Regular cardiac myocyte (primary cell): ENCODE results near the gene TCTN1. TPM values are rescaled to one million over a fixed set of nuclear protein-coding genes. Genes with fewer than 3 reads are reported as not detected.

Experiments used
- total RNA-seq: library from RNA; depleted of rRNA; stranded (reverse); fragments of >200 nt; gene quantifications from 2 replicates; pipeline ENCODE4 v1.2.3, GENCODE V29; 2014

The TCTN1 gene
- total RNA-seq, result 11.3 and 27.9 TPM in 2 replicates

DNA sequence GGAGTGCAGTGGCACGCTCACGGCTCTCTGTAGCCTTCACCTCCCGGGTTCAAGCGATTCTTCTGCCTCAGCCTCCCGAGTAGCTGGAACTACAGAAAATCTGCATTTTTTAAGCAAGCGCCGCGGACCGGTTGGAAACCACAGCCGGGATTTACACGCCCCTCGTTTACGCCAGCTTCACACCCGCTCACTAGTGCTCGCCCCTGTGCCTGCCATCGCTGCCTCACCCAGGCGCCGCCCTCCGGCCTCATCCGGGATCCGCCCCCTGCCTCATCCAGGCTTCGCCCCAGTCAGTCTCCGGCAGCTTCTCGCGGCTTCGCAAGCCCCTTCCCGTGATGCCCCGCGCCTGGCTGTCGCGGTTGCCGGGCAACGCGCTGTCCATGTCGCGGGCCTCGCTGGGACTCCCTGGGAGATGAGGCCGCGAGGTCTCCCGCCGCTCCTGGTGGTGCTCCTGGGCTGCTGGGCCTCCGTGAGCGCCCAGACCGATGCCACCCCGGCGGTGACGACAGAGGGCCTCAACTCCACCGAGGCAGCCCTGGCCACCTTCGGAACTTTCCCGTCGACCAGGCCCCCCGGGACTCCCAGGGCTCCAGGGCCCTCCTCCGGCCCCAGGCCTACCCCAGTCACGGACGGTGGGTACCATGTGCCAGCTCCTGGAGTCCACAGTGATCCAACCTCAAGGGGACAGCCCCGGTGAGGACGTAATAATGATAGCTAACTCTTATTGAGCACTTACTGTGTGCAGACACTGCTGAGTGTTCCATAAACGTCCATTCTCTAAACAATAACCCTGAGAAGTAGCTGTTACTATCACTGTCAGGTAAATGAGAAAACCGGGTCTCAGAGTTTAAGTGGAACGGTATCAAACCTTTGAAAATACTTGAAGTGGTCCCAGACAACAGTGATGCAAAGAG, at the start of gene TCTN1:
Gene TCTN1 (plus strand): TSS at position 359 of the 914 bp plus-strand sequence. CDS start 54 bp downstream, at position 413.

GRCh38 chr12:110583137-110584059, 30.5 kb upstream of the TCTN1 start, which contains the start of gene PPTC7:
PPTC7 (minus strand) TSS chr12:110583318; CDS start chr12:110583031, 287 bp downstream.

GRCh38 chr12:110688446-110689280, 74.7 kb downstream of the TCTN1 start, which contains the start of gene HVCN1:
HVCN1 (minus strand) TSS chr12:110689115; CDS start chr12:110683245, 5,870 bp downstream.

Other genes with a start within 250 kb of the TCTN1 start
- 43.7 and 57.5 TPM in 2 replicates for gene ANAPC7, start 210.4 kb upstream of the TCTN1 start, total RNA-seq
- gene ARPC3, start 163.8 kb upstream of the TCTN1 start, total RNA-seq, result 366 and 438 TPM in 2 replicates
- gene GPN3, start 145.9 kb upstream of the TCTN1 start, total RNA-seq, result 19.4 and 45.8 TPM in 2 replicates
- 22.0 and 29.3 TPM in 2 replicates for gene FAM216A, start 145.3 kb upstream of the TCTN1 start, total RNA-seq
- gene VPS29, start 112.0 kb upstream of the TCTN1 start, total RNA-seq, result 42.0 and 87.4 TPM in 2 replicates
- gene RAD9B, start 111.8 kb upstream of the TCTN1 start, total RNA-seq, result 0.28 and 0.58 TPM in 2 replicates
- 5.6 and 7.5 TPM in 2 replicates for gene PPTC7, start 30.8 kb upstream of the TCTN1 start, total RNA-seq
- 1.5 and 2.5 TPM in 2 replicates for gene HVCN1, start 75.0 kb downstream of the TCTN1 start, total RNA-seq
- gene PPP1CC, start 128.8 kb downstream of the TCTN1 start, total RNA-seq, result 65.1 and 144 TPM in 2 replicates
- not detected in 2 replicates for gene CCDC63, start 232.9 kb downstream of the TCTN1 start, total RNA-seq